ENCODE data around the gene KMT2E.

Gene KMT2E

GRCh38 chr7:105156731-105157130 lies 142.7 kb downstream of the KMT2E start (continued):
- TF ChIP-seq POU6F1 (CRISPR knock-in tag; IDR thresholded peaks at IDR 0.05; ENCODE audit: borderline replicate concordance, low read depth): no peak
- TF ChIP-seq ISL1 (CRISPR knock-in tag; IDR thresholded peaks at IDR 0.05): no peak

DNA sequence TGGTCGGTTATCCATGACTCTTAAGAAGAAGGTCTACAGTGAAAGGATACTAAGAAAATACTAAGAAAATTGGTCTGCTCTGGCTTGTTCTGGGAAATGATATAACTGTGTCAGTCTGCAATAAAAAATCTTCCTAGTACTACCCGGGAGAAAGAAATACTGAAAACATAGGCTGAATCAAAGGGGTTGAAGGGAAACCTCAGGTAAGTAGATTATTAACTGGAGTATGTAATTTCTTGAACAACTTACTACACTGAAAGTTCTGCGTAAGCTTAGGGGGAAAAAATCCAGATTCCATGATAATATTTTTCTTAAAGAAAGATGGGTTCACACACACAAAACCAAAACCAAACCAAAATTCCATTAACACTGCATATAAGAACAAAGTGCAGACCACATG lies 143.3 kb downstream of the KMT2E start:
- TF ChIP-seq ESRRG (CRISPR knock-in tag; IDR thresholded peaks at IDR 0.05) (no peak), ZC3H10 (CRISPR knock-in tag; IDR thresholded peaks at IDR 0.05) (no peak), RARB (CRISPR knock-in tag; IDR thresholded peaks at IDR 0.05) (no peak), BACH2 (CRISPR knock-in tag; IDR thresholded peaks at IDR 0.05; ENCODE audit: borderline replicate concordance) (no peak), TSHZ2 (CRISPR knock-in tag; IDR thresholded peaks at IDR 0.05) (no peak), ZFP3 (CRISPR knock-in tag; IDR thresholded peaks at IDR 0.05) (no peak), ZNF8 (CRISPR knock-in tag; IDR thresholded peaks at IDR 0.05) (no peak), TCF4 (CRISPR knock-in tag; IDR thresholded peaks at IDR 0.05; ENCODE audit: borderline replicate concordance) (no peak), ZFP30 (CRISPR knock-in tag; IDR thresholded peaks at IDR 0.05) (no peak), ZNF565 (CRISPR knock-in tag; conservative IDR thresholded peaks at IDR 0.05; ENCODE audit: low read depth) (no peak), GLIS3 (CRISPR knock-in tag; IDR thresholded peaks at IDR 0.05) (no peak), CSDC2 (CRISPR knock-in tag; IDR thresholded peaks at IDR 0.05) (no peak)
- TF ChIP-seq, protein P1, sequence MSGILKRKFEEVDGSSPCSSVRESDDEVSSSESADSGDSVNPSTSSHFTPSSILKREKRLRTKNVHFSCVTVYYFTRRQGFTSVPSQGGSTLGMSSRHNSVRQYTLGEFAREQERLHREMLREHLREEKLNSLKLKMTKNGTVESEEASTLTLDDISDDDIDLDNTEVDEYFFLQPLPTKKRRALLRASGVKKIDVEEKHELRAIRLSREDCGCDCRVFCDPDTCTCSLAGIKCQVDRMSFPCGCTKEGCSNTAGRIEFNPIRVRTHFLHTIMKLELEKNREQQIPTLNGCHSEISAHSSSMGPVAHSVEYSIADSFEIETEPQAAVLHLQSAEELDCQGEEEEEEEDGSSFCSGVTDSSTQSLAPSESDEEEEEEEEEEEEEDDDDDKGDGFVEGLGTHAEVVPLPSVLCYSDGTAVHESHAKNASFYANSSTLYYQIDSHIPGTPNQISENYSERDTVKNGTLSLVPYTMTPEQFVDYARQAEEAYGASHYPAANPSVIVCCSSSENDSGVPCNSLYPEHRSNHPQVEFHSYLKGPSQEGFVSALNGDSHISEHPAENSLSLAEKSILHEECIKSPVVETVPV (CRISPR knock-in tag; IDR thresholded peaks at IDR 0.05): no peak
- TF ChIP-seq, protein P2, sequence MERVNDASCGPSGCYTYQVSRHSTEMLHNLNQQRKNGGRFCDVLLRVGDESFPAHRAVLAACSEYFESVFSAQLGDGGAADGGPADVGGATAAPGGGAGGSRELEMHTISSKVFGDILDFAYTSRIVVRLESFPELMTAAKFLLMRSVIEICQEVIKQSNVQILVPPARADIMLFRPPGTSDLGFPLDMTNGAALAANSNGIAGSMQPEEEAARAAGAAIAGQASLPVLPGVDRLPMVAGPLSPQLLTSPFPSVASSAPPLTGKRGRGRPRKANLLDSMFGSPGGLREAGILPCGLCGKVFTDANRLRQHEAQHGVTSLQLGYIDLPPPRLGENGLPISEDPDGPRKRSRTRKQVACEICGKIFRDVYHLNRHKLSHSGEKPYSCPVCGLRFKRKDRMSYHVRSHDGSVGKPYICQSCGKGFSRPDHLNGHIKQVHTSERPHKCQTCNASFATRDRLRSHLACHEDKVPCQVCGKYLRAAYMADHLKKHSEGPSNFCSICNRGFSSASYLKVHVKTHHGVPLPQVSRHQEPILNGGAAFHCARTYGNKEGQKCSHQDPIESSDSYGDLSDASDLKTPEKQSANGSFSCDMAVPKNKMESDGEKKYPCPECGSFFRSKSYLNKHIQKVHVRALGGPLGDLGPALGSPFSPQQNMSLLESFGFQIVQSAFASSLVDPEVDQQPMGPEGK (CRISPR knock-in tag; IDR thresholded peaks at IDR 0.05; ENCODE audit: borderline replicate concordance): no peak
- no peak for ATAC-seq

DNA sequence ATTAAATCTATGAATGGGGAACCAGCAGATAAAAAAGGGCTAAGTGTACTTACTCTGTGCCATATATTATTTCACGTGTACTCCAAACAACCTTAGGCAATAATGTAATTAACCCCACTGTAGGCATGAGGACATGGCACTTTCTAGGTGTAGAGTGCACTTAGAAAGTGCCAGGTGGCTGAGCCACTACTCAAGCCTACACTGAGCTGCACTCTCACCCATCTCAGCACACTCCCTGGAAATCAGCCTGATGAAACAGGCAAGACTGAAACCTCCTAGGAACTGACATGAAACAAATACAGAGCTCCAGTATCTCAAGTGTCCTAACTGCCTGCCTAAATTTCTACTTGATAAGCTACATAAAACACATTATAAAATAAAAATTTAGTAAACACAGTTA lies 147.4 kb downstream of the KMT2E start:
- TF ChIP-seq RARB (CRISPR knock-in tag; IDR thresholded peaks at IDR 0.05) (no peak), TOX (CRISPR knock-in tag; IDR thresholded peaks at IDR 0.05; ENCODE audit: borderline replicate concordance) (no peak), ZNF565 (CRISPR knock-in tag; conservative IDR thresholded peaks at IDR 0.05; ENCODE audit: low read depth) (no peak), ESRRG (CRISPR knock-in tag; IDR thresholded peaks at IDR 0.05) (no peak), ISL1 (CRISPR knock-in tag; IDR thresholded peaks at IDR 0.05) (no peak)
- TF ChIP-seq, protein P1 (CRISPR knock-in tag; IDR thresholded peaks at IDR 0.05): no peak
- TF ChIP-seq, protein P2 (CRISPR knock-in tag; IDR thresholded peaks at IDR 0.05; ENCODE audit: borderline replicate concordance): no peak
- ATAC-seq: no peak

Measured in SK-N-SH treated with all-trans-retinoic acid at 6 μM for 48 hours (cell line).